GM18868 (cell line): ENCODE results near the gene KIAA0825.
A peak's percentile ranks its signal among the peaks of the same experiment; 100 is the strongest.

Source experiments
- ATAC-seq: cut with Tn5 transposase; IDR thresholded peaks from one replicate; pipeline ENCODE4 v1.9.1; 2021; ENCODE audit warnings: mild to moderate bottlenecking, moderate library complexity; ENCODE audit not compliant: unreplicated experiment

Gene KIAA0825

GRCh38 chr5:94442076-94442475 is 176.3 kb downstream of the KIAA0825 start:
- no peak for ATAC-seq

- no peak for ATAC-seq
Measured at GRCh38 chr5:94440015-94440414, 178.4 kb downstream of the KIAA0825 start.

GRCh38 chr5:94433397-94434163 is 184.8 kb downstream of the KIAA0825 start:
- no peak for ATAC-seq

DNA sequence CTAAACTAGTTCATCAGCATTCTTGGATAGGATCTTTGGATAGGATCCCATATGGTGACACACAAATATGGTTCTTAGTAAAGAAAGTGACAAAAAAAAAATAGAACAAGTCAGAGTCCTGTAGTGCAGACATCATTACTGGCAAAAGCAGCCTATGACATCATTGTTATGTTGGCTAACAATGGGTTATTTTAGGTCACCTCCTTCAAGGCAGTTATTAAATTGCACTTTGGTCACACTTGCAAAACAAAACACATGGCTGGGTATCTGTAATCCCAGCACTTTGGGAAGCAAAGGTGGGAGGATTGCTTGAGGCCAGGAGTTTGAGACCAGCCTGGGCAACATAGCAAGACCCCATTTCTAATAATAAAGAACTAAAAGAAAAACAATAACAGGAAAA is 185.9 kb downstream of the KIAA0825 start:
- ATAC-seq: no peak

DNA sequence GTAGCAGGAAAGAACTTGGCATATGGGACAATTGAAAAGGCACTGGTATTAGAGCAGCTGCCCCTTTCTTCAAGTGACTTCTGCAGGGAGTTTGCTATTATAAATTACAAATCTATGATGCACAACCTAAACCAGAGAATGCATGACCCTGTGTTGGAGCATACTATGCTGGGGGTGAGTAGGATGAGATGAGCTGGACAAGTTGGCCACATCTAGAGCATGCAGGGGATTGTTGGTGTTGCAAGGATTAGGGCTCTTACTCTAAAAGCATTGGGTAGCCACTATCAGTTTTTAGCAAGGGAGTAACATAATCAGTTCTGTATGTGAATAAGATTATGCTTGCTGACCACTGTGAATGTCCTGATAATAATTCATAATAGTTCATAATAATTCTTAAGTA is 186.7 kb downstream of the KIAA0825 start:
- ATAC-seq: no peak

DNA sequence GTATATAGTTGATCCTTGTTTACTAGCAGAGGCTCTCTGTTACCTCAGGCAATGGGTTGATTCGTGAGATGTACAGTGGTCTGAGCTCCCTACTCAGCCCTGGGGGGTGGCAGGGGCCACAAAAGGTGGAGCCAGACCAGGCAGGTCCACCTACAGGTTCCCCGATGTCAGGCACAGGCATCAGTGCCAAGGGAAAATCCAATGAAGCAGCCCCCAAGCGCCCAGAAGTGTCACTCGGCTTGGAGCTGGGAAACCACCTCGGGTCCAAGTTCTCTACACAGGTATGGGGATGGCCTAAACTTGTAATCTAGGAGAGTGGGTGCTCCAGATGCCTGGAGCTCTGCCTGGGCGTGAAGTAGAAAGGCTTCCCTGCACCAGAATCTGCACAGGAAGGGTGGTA is 188.8 kb downstream of the KIAA0825 start:
- no peak for ATAC-seq

GRCh38 chr5:94425396-94425795 is 193.0 kb downstream of the KIAA0825 start:
- no peak for ATAC-seq

DNA sequence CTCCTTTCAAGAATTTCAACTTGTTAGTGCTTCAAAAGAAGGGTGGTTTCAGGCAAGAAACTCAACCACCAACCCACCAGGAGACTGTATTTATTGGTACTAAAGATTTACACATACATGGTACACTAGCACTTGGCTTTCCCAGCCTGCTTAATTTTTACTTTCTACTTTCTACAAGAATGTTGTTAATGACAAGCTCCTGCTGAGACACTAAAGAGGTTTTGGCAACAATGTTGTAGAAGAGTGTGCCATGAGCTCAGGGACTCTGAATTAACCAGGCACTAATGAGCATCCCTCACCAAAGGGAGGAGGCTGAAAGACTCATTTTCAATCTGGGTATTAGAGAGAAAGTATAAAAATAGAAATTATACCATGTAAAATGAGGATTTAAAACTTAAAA is 195.0 kb downstream of the KIAA0825 start:
- ATAC-seq: no peak

- ATAC-seq: no peak
Measured at GRCh38 chr5:94422812-94423211, 195.6 kb downstream of the KIAA0825 start.

GRCh38 chr5:94420885-94421284 is 197.5 kb downstream of the KIAA0825 start:
- ATAC-seq: no peak

GRCh38 chr5:94415798-94416197 is 202.6 kb downstream of the KIAA0825 start:
- no peak for ATAC-seq

DNA sequence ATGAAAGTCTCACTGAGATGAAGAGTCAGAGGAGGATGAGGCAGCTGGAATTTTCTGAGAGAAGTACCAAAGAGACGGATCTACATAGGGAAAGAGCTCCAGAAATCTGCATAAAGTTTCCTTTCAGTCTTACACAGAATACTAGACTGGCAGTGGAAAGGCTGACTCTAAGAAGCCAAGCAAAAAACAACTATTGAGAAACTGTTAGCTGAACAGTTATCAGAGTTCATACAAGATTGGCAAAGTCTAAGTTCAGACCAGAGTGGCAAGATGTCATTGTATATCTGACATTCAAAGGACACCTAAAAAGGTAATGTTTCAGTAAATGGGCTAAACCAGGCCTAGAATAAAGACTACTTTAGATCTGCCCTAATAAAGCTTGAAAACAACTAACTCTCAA is 209.0 kb downstream of the KIAA0825 start:
- no peak for ATAC-seq

- no peak for ATAC-seq
Measured at GRCh38 chr5:94407023-94407422, 211.4 kb downstream of the KIAA0825 start.

GRCh38 chr5:94403483-94403882 is 214.9 kb downstream of the KIAA0825 start:
- no peak for ATAC-seq

- no peak for ATAC-seq
Measured at GRCh38 chr5:94402096-94402495, 216.3 kb downstream of the KIAA0825 start.

DNA sequence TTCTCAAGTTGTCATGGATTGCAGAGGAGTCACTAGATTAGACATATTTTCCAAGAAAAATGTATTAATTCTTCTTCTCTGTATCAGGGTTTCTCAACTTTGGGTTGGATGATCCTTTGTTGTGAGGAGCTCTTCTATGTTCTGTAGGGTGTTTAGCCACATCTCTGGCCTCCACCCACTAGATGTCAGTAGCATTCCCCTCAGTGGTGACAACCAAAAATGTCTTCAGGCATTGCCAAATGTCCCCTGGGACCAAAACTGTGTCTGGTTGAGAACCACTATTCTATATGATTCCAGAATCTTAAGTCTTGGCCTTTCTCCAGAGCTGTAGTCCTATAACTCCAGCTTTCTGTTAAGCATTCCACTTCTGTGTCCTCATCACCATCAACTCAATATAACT is 220.9 kb downstream of the KIAA0825 start:
- ATAC-seq: no peak

GRCh38 chr5:94396687-94397086 is 221.7 kb downstream of the KIAA0825 start:
- no peak for ATAC-seq

DNA sequence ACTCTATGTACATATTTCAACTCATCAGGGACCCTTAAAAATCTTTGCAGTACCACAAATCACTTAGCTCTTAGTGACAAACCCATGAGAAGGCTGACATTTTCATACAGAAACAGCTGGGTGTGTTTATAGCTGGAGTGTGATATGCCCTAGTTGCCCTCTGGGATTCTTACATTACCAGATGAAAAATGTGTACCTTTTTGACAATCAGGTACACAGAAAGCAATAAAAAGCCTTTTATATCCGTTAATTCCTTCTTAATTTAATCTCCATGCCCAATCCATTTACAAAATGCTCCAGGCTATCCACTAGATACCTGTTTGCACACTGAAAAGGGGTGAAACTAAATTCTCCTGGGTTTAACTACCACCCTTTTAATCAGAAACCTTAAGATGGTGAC is 222.9 kb downstream of the KIAA0825 start:
- no peak for ATAC-seq

DNA sequence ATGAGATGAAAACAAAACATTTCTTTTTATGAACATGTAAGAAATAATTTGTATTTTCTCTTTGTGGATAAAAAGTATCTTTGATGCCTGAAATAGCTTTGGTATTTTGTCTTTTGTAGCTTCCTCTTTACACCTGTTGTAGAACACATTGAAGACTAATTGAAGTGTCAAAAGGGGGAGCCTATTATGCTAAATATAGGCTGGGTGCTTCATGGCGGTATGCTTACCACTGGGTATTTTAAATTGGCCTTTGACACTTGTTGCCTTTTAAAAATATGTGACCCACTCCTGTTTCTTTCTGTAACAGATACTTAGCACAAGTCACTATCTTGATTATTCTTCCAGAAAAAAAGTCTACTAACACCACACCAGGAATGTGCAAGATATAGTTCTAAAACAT is 226.4 kb downstream of the KIAA0825 start:
- no peak for ATAC-seq

DNA sequence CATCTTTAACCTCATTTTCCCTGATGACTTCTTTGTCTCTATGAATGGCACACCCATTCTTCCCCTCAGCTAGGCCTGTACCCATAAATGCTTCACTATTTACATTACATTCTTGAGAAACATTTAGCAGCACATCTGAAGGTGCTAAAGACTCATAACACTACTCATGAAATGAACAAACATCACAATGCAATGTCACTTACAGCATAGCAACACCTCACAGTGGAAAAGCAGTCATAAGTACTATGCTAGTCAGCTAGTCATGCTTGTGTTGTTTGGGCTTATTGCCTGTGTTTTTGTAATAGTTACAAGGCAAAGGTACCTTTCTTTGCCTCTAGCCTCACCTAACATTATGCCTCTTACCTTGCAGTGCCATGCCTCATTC is 228.9 kb downstream of the KIAA0825 start:
- ATAC-seq: peak; percentile 73

- no peak for ATAC-seq
Measured at GRCh38 chr5:94388773-94389514, 229.5 kb downstream of the KIAA0825 start.

- ATAC-seq: no peak
Measured at GRCh38 chr5:94385767-94386166, 232.6 kb downstream of the KIAA0825 start.
